Left lobe of liver (tissue), 2 donors: ENCODE data around the gene PROS1. TPM values are rescaled to one million over a fixed set of nuclear protein-coding genes. Genes with fewer than 3 reads are reported as not detected.
"Not testable (repeated sequence)": the region's sequence is repeated elsewhere in the genome, so short reads cannot be mapped to it uniquely, and the experiment has no call there.

Experiments
- ATAC-seq: fragments of 200-7000 bp; cut with Tn5 transposase; one replicate; pipeline ENCODE4 v1.9.1; 2020; ENCODE audit warnings: mild to moderate bottlenecking, moderate library complexity
- DNase-seq: peaks from one replicate; pipeline ENCODE4 v3.0.0-alpha.2; 2020; ENCODE audit warnings: low spot score
- total RNA-seq: library from RNA; stranded (reverse); gene quantifications from one replicate; pipeline ENCODE4 v1.2.1, GENCODE V29; 2021
- donor health status: DM: no; HTN: no; CAD: no; lungs with moderate emphysema.
- donor health status: DM: no; HTN: yes; CAD: no.

PROS1 gene
- total RNA-seq, 1 donor from 2014 or later: 147 TPM

GRCh38 chr3:93906245-93906644 is 67.5 kb downstream of the PROS1 start:
- DNase-seq (no peak), ATAC-seq (peak; percentile 78)

GRCh38 chr3:93904568-93904967 is 69.1 kb downstream of the PROS1 start:
- ATAC-seq (no peak), DNase-seq (no peak)

GRCh38 chr3:93878250-93879017 is 95.3 kb downstream of the PROS1 start:
- ATAC-seq: not testable (repeated sequence)

GRCh38 chr3:93877427-93877826 is 96.3 kb downstream of the PROS1 start:
- not testable (repeated sequence) for ATAC-seq, DNase-seq

More at GRCh38 chr3:93878250-93879017, 95.3 kb downstream of the PROS1 start:
- not testable (repeated sequence) for DNase-seq

GRCh38 chr3:93873412-93873811 is 100.3 kb downstream of the PROS1 start:
- not testable (repeated sequence) for ATAC-seq, DNase-seq

- ATAC-seq: no peak
- no peak for DNase-seq
Measured at GRCh38 chr3:93867425-93867824, 106.3 kb downstream of the PROS1 start.

- DNase-seq (no peak), ATAC-seq (no peak)
Measured at GRCh38 chr3:93861017-93861416, 112.7 kb downstream of the PROS1 start.

GRCh38 chr3:93855401-93855800 is 118.3 kb downstream of the PROS1 start:
- ATAC-seq (no peak), DNase-seq (no peak)

GRCh38 chr3:93852228-93852627 is 121.5 kb downstream of the PROS1 start:
- not testable (repeated sequence) for DNase-seq, ATAC-seq

- no peak for DNase-seq
- no peak for ATAC-seq
Measured at GRCh38 chr3:93843981-93844380, 129.7 kb downstream of the PROS1 start.

GRCh38 chr3:93839193-93839592 is 134.5 kb downstream of the PROS1 start:
- DNase-seq: not testable (repeated sequence)

More at GRCh38 chr3:93839193-93839592, 134.5 kb downstream of the PROS1 start:
- not testable (repeated sequence) for ATAC-seq

Other genes with a start within 250 kb of the PROS1 start
- 4.2 TPM for gene ARL13B, start 6.3 kb upstream of the PROS1 start, total RNA-seq
- gene STX19, start 54.7 kb upstream of the PROS1 start, total RNA-seq: not detected
- 4.1 TPM for gene DHFR2, start 89.0 kb upstream of the PROS1 start, total RNA-seq
- gene NSUN3, start 89.2 kb upstream of the PROS1 start, total RNA-seq: 4.8 TPM